ENCODE data around the gene TM2D3. TPM values are rescaled to one million over a fixed set of nuclear protein-coding genes. Genes with fewer than 3 reads are reported as not detected.

The TM2D3 gene
- total RNA-seq, 1 donor from 2014 or later: 105 TPM

DNA sequence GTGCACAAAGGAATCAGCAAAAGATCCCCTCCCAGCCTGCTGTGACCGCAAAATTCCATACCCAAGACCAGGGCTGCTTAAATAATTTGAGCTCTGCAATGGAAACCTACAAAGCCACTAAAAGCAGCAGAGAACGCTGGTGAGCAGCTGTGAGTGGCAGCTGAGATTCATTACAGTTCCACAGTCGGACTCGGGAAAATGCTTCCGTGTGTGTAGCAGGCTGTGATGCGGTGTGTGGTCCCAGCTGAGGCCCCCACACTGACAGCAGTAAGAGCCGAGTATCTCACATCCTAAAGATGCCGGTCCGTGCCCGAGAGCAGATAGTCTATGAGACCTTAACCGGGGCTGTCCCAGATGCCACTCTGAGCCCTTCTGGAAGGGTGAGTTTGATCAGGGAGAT is 37.4 kb downstream of the TM2D3 start:
- Histone ChIP-seq H3K9me3 (no peaks in the 10 kb centered on the region), H3K27me3 (no peaks in the 10 kb centered on the region), H3K4me1 (peaks cover 0 to 15% of the 10 kb centered on the region in 2 donors), H3K4me3 (no peak overlapping the region), H3K27ac (peak overlapping the region in 1 of 2 donors; percentile 55), H3K36me3 (no peaks in the 10 kb centered on the region)
- no peak for DNase-seq (ENCODE audit: low spot score in 2 of 2)
- TF ChIP-seq, protein P1, sequence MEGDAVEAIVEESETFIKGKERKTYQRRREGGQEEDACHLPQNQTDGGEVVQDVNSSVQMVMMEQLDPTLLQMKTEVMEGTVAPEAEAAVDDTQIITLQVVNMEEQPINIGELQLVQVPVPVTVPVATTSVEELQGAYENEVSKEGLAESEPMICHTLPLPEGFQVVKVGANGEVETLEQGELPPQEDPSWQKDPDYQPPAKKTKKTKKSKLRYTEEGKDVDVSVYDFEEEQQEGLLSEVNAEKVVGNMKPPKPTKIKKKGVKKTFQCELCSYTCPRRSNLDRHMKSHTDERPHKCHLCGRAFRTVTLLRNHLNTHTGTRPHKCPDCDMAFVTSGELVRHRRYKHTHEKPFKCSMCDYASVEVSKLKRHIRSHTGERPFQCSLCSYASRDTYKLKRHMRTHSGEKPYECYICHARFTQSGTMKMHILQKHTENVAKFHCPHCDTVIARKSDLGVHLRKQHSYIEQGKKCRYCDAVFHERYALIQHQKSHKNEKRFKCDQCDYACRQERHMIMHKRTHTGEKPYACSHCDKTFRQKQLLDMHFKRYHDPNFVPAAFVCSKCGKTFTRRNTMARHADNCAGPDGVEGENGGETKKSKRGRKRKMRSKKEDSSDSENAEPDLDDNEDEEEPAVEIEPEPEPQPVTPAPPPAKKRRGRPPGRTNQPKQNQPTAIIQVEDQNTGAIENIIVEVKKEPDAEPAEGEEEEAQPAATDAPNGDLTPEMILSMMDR (IDR thresholded peaks at IDR 0.05): no peak
- intact Hi-C loops (cut with DNase I): no loop called here

DNA sequence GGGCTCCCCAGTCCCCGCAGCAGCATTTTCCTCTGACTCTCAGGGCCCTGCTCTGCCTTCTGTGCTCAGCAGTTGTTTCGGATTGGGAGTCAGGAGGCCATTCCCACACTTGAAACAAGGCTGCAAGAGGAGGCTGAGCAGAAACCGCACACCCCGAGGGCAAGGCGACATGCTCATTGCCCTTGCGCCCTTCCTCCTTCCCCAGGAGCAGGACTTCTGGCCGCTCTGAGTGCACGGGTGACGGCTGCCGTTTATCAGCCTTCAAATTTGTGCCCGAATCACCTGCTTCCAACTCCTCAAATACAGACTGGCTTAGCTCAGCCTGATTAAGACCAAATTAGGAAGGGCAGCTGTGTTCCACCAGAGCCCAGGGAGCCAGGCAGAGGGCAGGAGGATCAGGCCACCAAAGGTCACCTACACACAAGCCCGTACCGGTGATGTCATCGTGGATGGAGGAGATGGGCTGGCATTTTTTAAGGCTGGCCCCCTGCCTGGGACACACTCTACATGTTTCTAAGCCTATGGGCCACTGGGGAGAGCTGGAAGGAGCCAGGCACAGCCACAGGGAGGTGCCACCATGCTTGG is 38.1 kb downstream of the TM2D3 start:
- intact Hi-C loops (cut with DNase I): no loop called here
- peak overlapping the region in 1 of 2 donors; percentile 45 for H3K27ac ChIP-seq
- TF ChIP-seq, protein P1 (IDR thresholded peaks at IDR 0.05): no peak
- H3K36me3 ChIP-seq: no peaks in the 10 kb centered on the region
- H3K27me3 ChIP-seq: no peaks in the 10 kb centered on the region
- H3K4me1 ChIP-seq: peaks cover 0 to 15% of the 10 kb centered on the region in 2 donors
- no peak overlapping the region for H3K4me3 ChIP-seq
- no peak for DNase-seq (ENCODE audit: low spot score in 2 of 2)
- no peaks in the 10 kb centered on the region for H3K9me3 ChIP-seq

DNA sequence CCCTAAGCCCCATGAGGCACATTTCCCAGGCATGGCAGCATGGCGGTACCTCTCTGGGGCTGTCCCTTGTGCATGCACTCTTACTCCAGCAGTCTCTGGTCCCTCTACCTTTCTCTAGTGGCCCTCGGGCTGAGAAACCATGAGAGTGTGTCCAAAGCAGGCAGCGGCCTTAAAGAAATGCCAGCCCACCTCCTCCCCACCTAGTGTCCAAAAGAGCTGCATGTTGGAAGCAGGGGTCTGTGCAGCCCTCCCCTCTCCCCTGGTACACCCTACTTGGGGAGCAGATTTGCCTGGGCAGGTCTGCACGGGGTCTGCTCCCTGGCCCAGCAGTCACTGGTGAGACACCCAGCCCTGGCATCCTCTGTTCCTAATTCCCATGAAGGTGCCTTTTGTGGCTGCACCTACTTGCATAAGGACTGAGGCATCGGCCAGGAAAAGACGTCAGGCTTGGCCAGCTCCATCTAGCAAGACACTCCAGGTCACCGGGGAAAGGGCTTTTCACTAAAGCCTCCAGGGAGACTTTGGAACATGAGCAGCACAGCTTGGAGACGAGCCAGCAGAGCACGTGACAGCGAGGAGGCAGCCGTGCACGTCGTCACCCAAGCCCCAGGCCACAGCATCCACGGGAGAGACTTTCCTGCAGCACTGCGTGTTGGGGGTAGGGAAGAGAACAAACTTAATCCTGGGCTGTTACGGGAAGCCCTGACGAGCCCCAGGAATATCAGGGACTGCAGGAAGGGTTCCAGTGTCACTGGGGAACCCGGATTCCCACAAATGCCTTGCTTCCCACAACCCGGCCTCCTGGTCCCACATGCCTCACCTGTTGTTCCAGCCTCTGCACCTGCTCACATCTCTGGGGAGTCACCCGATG is 38.8 kb downstream of the TM2D3 start:
- H3K9me3 ChIP-seq: no peaks in the 10 kb centered on the region
- peak overlapping the region in 1 of 2 donors; percentile 45 for H3K27ac ChIP-seq
- peak; percentile 27 to 76 for DNase-seq (ENCODE audit: low spot score in 2 of 2)
- H3K27me3 ChIP-seq: no peaks in the 10 kb centered on the region
- TF ChIP-seq, protein P1 (IDR thresholded peaks at IDR 0.05): no peak
- intact Hi-C loops (cut with DNase I): no loop called here
- peaks cover 0 to 15% of the 10 kb centered on the region in 2 donors for H3K4me1 ChIP-seq
- no peak overlapping the region for H3K4me3 ChIP-seq
- H3K36me3 ChIP-seq: no peaks in the 10 kb centered on the region

DNA sequence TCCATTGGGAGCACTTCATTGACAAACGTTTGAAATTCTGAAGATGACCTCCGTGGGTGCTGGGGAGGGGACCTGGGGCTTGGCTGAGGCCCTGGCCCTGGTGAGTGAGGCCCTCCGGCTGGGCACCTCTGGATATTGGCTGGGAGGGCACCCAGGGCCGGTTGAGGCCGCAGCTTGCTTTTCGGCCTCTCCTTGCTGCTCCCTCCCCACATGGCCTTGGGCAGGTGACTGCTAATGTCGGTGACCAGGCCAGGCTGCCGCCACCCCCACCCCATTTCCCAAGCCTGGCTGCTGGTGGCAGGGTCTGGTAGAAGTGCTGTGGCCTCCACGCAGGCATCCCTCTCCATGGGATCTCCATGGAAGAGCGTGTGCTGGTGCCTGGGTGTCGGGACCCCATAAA is 39.5 kb downstream of the TM2D3 start:
- no peak overlapping the region for H3K27ac ChIP-seq

DNA sequence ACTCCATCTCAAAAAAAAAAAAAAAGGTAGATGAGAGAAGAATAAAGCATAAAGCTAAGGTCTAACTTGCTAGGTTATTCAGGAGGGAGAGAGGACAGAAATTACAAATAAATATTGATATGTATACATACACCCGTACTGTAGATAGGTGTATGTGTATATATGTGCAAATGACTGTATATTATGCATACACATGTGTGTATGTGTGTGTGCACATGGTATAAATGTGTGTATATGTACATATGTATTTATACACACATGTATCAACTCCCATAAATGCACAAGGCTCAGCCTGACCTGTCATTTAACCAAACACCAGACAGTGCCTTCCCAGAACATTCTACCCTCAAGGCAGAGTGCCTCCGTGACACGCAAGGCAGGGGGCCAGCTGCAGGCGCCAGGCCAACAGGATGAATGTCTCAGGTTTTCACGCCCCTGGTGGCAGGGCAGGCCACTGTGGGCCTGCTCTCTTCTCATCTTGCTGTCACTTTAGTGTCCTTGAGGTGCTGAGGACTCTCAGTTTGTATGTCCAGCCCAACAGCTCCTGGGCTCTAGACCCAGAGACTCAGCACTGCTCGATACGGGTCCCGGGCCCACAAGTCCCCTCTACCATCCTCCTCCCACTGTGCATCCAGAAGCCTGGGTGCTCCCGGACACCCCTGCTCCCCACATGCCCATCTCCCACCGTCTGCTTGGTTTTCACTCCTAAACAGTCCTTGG is 40.4 kb downstream of the TM2D3 start:
- Histone ChIP-seq H3K9me3 (no peaks in the 10 kb centered on the region), H3K27ac (no peak overlapping the region), H3K4me1 (peaks cover 0 to 12% of the 10 kb centered on the region in 2 donors), H3K4me3 (no peak overlapping the region), H3K36me3 (no peaks in the 10 kb centered on the region), H3K27me3 (no peaks in the 10 kb centered on the region)
- DNase-seq (ENCODE audit: low spot score in 2 of 2): no peak
- intact Hi-C loops (cut with DNase I): no loop called here
- TF ChIP-seq, protein P1 (IDR thresholded peaks at IDR 0.05): no peak

More for the DNA sequence above, 39.5 kb downstream of the TM2D3 start:
- H3K4me1 ChIP-seq: peaks cover 0 to 13% of the 10 kb centered on the region in 2 donors
- H3K36me3 ChIP-seq: no peaks in the 10 kb centered on the region
- TF ChIP-seq, protein P1 (IDR thresholded peaks at IDR 0.05): no peak
- H3K9me3 ChIP-seq: no peaks in the 10 kb centered on the region
- no peaks in the 10 kb centered on the region for H3K27me3 ChIP-seq
- DNase-seq (ENCODE audit: low spot score in 2 of 2): no peak
- intact Hi-C loops (cut with DNase I): no loop called here
- H3K4me3 ChIP-seq: no peak overlapping the region

All from ascending aorta (tissue), 2 donors.